HCT116 (cell line): ENCODE data around the gene TTC23.

ENCODE experiments used
- CTCF ChIP-seq, 3 experiments: fragments of 200-600 bp in 1 of 3; sonication (generic) in 1 of 3; IDR thresholded peaks in 2 of 3; conservative IDR thresholded peaks in 1 of 3; 2 replicates each; pipeline ENCODE4 v1.5.1; 2012 to 2017; ENCODE audit warnings: low read depth in 2 of 3, low read length in 2 of 3, antibody characterized with exemption in 1 of 3, borderline replicate concordance in 1 of 3, control low read depth in 1 of 3, mild to moderate bottlenecking in 1 of 3, mixed read lengths in 1 of 3, mixed run types in 1 of 3, moderate library complexity in 1 of 3; ENCODE audit not compliant: insufficient read depth in 1 of 3
- FOSL1 ChIP-seq: IDR thresholded peaks from 2 replicates; pipeline ENCODE4 v1.6.1; 2012; ENCODE audit warnings: low read depth

- TF ChIP-seq CTCF (IDR thresholded peaks at IDR 0.05 in 2 of 3, conservative IDR thresholded peaks at IDR 0.05 in 1 of 3; ENCODE audit: borderline replicate concordance in 1 of 3, insufficient read depth in 1 of 3, low read depth in 2 of 3, low read length in 2 of 3): no peak
- TF ChIP-seq FOSL1: no peak
Measured at GRCh38 chr15:99264125-99264524, 14.7 kb upstream of the TTC23 start.
